ENCODE results near the gene SCO2. TPM values are rescaled to one million over a fixed set of nuclear protein-coding genes. Genes with fewer than 3 reads are reported as not detected.

Gene SCO2
- total RNA-seq, 1 donor from 2014 or later = 1.8 TPM

DNA sequence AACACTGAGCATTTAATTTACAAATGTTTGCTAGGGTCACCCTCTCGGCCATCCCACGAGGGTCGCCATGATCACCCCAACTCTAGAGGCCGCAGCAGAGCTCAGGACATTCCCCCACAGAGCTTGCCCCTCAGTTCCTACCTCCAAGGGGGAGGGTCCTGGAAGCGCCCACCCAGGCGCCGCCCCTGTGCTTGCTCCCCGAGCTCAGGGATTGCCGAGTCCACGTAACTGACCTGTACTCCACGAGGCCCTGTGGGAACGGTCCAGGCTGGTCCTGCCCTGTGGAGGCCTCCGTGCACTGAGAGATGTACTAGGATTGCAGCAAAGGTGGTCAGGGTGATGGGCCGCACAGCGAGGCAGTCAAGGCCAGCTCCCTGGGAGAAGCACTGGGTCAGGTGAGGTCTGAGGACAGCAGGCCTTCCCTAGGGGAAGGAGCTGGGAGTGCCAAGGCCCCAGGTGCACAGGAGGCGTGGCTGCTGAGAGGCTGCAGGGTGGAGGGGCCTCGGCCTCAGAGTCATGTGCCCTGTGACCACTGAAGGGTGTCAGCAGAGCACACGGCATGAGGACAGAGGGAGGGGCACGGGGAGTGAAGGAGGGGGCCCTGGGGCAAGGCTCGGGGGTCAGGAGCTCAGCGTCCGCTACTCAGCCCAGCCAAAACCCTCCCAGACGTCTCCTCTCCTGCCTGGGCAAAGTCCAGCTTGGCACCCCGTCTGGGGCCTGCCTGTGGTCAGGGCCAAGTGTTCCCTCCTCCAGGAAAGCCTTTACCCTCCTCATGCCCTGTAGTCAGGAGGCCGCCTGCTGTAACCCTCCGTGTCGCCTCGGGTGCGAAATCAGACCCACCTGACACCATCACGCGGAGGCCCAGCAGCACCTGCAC, 41.2 kb downstream of the SCO2 start:
- peaks cover 18% of the 10 kb centered on the region for H3K27me3 Mint-ChIP-seq (ENCODE audit: low read depth, unreplicated experiment)
- TF ChIP-seq, protein P1, sequence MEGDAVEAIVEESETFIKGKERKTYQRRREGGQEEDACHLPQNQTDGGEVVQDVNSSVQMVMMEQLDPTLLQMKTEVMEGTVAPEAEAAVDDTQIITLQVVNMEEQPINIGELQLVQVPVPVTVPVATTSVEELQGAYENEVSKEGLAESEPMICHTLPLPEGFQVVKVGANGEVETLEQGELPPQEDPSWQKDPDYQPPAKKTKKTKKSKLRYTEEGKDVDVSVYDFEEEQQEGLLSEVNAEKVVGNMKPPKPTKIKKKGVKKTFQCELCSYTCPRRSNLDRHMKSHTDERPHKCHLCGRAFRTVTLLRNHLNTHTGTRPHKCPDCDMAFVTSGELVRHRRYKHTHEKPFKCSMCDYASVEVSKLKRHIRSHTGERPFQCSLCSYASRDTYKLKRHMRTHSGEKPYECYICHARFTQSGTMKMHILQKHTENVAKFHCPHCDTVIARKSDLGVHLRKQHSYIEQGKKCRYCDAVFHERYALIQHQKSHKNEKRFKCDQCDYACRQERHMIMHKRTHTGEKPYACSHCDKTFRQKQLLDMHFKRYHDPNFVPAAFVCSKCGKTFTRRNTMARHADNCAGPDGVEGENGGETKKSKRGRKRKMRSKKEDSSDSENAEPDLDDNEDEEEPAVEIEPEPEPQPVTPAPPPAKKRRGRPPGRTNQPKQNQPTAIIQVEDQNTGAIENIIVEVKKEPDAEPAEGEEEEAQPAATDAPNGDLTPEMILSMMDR (IDR thresholded peaks at IDR 0.05; ENCODE audit: insufficient read depth, low read depth, low read length) = no peak
- no peak for TF ChIP-seq EZH2 (IDR thresholded peaks at IDR 0.05; ENCODE audit: insufficient read depth, low read length)
- no peak overlapping the region for H3K27ac Mint-ChIP-seq (ENCODE audit: unreplicated experiment)

DNA sequence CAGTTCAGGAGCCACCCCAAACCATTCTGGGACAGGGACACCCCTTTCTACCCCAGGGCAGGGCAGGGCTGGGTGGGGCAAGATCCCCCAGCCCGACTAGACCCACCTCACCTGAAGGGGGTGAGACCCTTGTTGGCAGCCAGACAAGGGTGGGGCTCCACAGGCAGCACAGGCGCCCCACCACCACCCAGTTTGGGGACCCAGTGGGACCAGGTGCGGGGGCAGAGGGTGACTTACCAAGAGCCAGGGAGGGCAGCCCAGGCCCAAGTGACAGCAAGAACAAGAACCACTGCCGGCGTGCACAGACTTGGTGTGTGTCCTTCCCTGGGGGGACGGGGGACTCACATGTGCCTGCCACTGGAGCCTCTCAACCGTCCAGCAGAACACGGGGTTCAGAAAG, 41.8 kb downstream of the SCO2 start:
- Histone ChIP-seq H3K9me3 (ENCODE audit: insufficient read depth, low read depth, low read length) (no peaks in the 10 kb centered on the region), H3K4me1 (ENCODE audit: insufficient read depth, low read length) (peaks cover 7% of the 10 kb centered on the region), H3K79me2 (ENCODE audit: insufficient read depth, low read length) (no peaks in the 10 kb centered on the region), H3K27ac (ENCODE audit: low read depth, low read length) (no peak overlapping the region), H3K27me3 (ENCODE audit: insufficient read depth, low read length) (peaks cover 17% of the 10 kb centered on the region), H4K20me1 (ENCODE audit: insufficient read depth, low read length) (no peaks in the 10 kb centered on the region), H3K4me3 (ENCODE audit: insufficient read depth, low read depth, low read length) (no peak overlapping the region), H2AFZ (ENCODE audit: low read depth, low read length) (no peak overlapping the region), H3K4me2 (ENCODE audit: low read length) (no peak overlapping the region), H3K9ac (ENCODE audit: low read length) (no peak overlapping the region), H3K36me3 (ENCODE audit: insufficient read depth, low read length) (no peaks in the 10 kb centered on the region)
- no peak for DNase-seq (ENCODE audit: low read depth)
- peaks cover 22% of the 10 kb centered on the region for H3K27me3 Mint-ChIP-seq (ENCODE audit: low read depth, unreplicated experiment)
- H3K9me3 Mint-ChIP-seq (ENCODE audit: unreplicated experiment) = peaks cover 3% of the 10 kb centered on the region
- peaks cover 8% of the 10 kb centered on the region for H3K36me3 Mint-ChIP-seq (ENCODE audit: low read depth, unreplicated experiment)
- peaks cover 6% of the 10 kb centered on the region for H3K4me1 Mint-ChIP-seq (ENCODE audit: low read depth, unreplicated experiment)
- no peak for TF ChIP-seq EZH2 (IDR thresholded peaks at IDR 0.05; ENCODE audit: insufficient read depth, low read length)
- TF ChIP-seq, protein P1 (IDR thresholded peaks at IDR 0.05; ENCODE audit: insufficient read depth, low read depth, low read length) = no peak
- no peak for FAIRE-seq
- H3K4me3 Mint-ChIP-seq (ENCODE audit: unreplicated experiment) = no peak overlapping the region
- H3K27ac Mint-ChIP-seq (ENCODE audit: unreplicated experiment) = no peak overlapping the region

More for the DNA sequence above, 41.2 kb downstream of the SCO2 start:
- no peak overlapping the region for H3K27ac ChIP-seq (ENCODE audit: low read depth, low read length)
- peaks cover 17% of the 10 kb centered on the region for H3K27me3 ChIP-seq (ENCODE audit: insufficient read depth, low read length)
- peaks cover 7% of the 10 kb centered on the region for H3K4me1 ChIP-seq (ENCODE audit: insufficient read depth, low read length)
- Mint-ChIP-seq H3K9me3 (ENCODE audit: unreplicated experiment) (peaks cover 3% of the 10 kb centered on the region), H3K36me3 (ENCODE audit: low read depth, unreplicated experiment) (peaks cover 8% of the 10 kb centered on the region), H3K4me1 (ENCODE audit: low read depth, unreplicated experiment) (peaks cover 6% of the 10 kb centered on the region), H3K4me3 (ENCODE audit: unreplicated experiment) (no peak overlapping the region)
- FAIRE-seq (no peak), DNase-seq (ENCODE audit: low read depth) (no peak)
- no peak overlapping the region for H3K9ac ChIP-seq (ENCODE audit: low read length)
- no peaks in the 10 kb centered on the region for H3K36me3 ChIP-seq (ENCODE audit: insufficient read depth, low read length)
- no peaks in the 10 kb centered on the region for H3K9me3 ChIP-seq (ENCODE audit: insufficient read depth, low read depth, low read length)
- H3K79me2 ChIP-seq (ENCODE audit: insufficient read depth, low read length) = no peaks in the 10 kb centered on the region
- H2AFZ ChIP-seq (ENCODE audit: low read depth, low read length) = no peak overlapping the region
- no peaks in the 10 kb centered on the region for H4K20me1 ChIP-seq (ENCODE audit: insufficient read depth, low read length)
- no peak overlapping the region for H3K4me3 ChIP-seq (ENCODE audit: insufficient read depth, low read depth, low read length)
- no peak overlapping the region for H3K4me2 ChIP-seq (ENCODE audit: low read length)

DNA sequence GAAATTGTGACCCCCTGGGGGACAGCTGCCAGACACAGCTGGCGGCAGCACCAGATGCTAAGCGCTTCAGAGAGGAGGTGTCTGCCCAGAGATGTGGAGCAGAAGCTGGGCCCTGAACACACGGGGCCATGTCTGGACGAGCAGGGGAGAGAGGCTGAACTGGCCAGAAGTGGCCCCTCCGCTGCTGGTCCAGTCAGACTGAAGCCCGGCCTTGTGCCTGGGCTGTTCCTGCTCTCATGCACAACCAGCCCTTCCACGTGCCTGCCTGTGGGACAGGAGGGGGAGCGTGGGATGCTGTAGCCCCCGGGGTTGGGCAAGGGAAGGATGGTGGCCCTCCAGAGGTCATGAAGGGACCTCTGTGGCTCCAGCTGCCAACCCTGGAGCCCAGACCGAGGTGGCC, 42.3 kb downstream of the SCO2 start:
- Histone ChIP-seq H3K4me1 (ENCODE audit: insufficient read depth, low read length) (peaks cover 7% of the 10 kb centered on the region), H4K20me1 (ENCODE audit: insufficient read depth, low read length) (no peaks in the 10 kb centered on the region), H3K79me2 (ENCODE audit: insufficient read depth, low read length) (no peaks in the 10 kb centered on the region), H3K4me3 (ENCODE audit: insufficient read depth, low read depth, low read length) (no peak overlapping the region), H3K27ac (ENCODE audit: low read depth, low read length) (no peak overlapping the region), H3K27me3 (ENCODE audit: insufficient read depth, low read length) (peaks cover 17% of the 10 kb centered on the region), H3K4me2 (ENCODE audit: low read length) (no peak overlapping the region), H2AFZ (ENCODE audit: low read depth, low read length) (no peak overlapping the region), H3K36me3 (ENCODE audit: insufficient read depth, low read length) (no peaks in the 10 kb centered on the region), H3K9ac (ENCODE audit: low read length) (no peak overlapping the region), H3K9me3 (ENCODE audit: insufficient read depth, low read depth, low read length) (no peaks in the 10 kb centered on the region)
- Mint-ChIP-seq H3K4me3 (ENCODE audit: unreplicated experiment) (peak overlapping the region; percentile 72), H3K27ac (ENCODE audit: unreplicated experiment) (no peak overlapping the region), H3K9me3 (ENCODE audit: unreplicated experiment) (peaks cover 3% of the 10 kb centered on the region), H3K27me3 (ENCODE audit: low read depth, unreplicated experiment) (peaks cover 22% of the 10 kb centered on the region), H3K4me1 (ENCODE audit: low read depth, unreplicated experiment) (peaks cover 6% of the 10 kb centered on the region), H3K36me3 (ENCODE audit: low read depth, unreplicated experiment) (peaks cover 8% of the 10 kb centered on the region)
- DNase-seq (ENCODE audit: low read depth) (no peak), FAIRE-seq (no peak)
- no peak for TF ChIP-seq EZH2 (IDR thresholded peaks at IDR 0.05; ENCODE audit: insufficient read depth, low read length)
- TF ChIP-seq, protein P1 (IDR thresholded peaks at IDR 0.05; ENCODE audit: insufficient read depth, low read depth, low read length) = no peak
